H9 (cell line): ENCODE results near the gene RIT2. TPM values are rescaled to one million over a fixed set of nuclear protein-coding genes. Genes with fewer than 3 reads are reported as not detected.

Source experiments
- DNase-seq: peaks from one replicate; pipeline ENCODE4 v3.0.0-alpha.2; 2017
- H2AFZ ChIP-seq: one replicate; pipeline ENCODE4 v1.6.1; 2013; ENCODE audit warnings: mild to moderate bottlenecking, low read length, control low read depth, moderate library complexity
- H2AK5ac ChIP-seq: 2 replicates; pipeline ENCODE4 v1.6.1; 2013; ENCODE audit warnings: low read length, control low read depth, mixed read lengths; ENCODE audit not compliant: insufficient read length
- H2BK120ac ChIP-seq: one replicate; pipeline ENCODE4 v1.6.1; 2013; ENCODE audit warnings: low read depth, mild to moderate bottlenecking, low read length, control low read depth, inconsistent platforms; ENCODE audit not compliant: poor library complexity, severe bottlenecking
- H2BK12ac ChIP-seq: 2 replicates; pipeline ENCODE4 v1.6.1; 2013; ENCODE audit warnings: low read length, control low read depth, mixed read lengths, low read depth; ENCODE audit not compliant: insufficient read length
- H2BK15ac ChIP-seq: 2 replicates; pipeline ENCODE4 v1.6.1; 2013; ENCODE audit warnings: low read depth, low read length, control low read depth
- H2BK20ac ChIP-seq: one replicate; pipeline ENCODE4 v1.6.1; 2013; ENCODE audit warnings: low read depth, mild to moderate bottlenecking, low read length, control low read depth, inconsistent platforms; ENCODE audit not compliant: poor library complexity, severe bottlenecking
- H2BK5ac ChIP-seq: 2 replicates; pipeline ENCODE4 v1.6.1; 2013; ENCODE audit warnings: low read length, control low read depth, mixed read lengths; ENCODE audit not compliant: insufficient read length
- H3K14ac ChIP-seq: 2 replicates; pipeline ENCODE4 v1.6.1; 2013; ENCODE audit warnings: low read length, control low read depth; ENCODE audit not compliant: insufficient read depth
- H3K18ac ChIP-seq: 2 replicates; pipeline ENCODE4 v1.6.1; 2013; ENCODE audit warnings: low read depth, mild to moderate bottlenecking, mixed read lengths, low read length, control low read depth; ENCODE audit not compliant: insufficient read length
- H3K23ac ChIP-seq: 2 replicates; pipeline ENCODE4 v1.6.1; 2013; ENCODE audit warnings: low read length, control low read depth, mixed read lengths, low read depth; ENCODE audit not compliant: insufficient read length
- H3K23me2 ChIP-seq: 2 replicates; pipeline ENCODE4 v1.6.1; 2013; ENCODE audit warnings: low read depth, mild to moderate bottlenecking, mixed read lengths, low read length, control low read depth; ENCODE audit not compliant: insufficient read length, poor library complexity, severe bottlenecking
- H3K27ac ChIP-seq: 2 replicates; pipeline ENCODE4 v1.5.1; 2013; ENCODE audit warnings: low read length, control low read depth, mixed read lengths, low read depth; ENCODE audit not compliant: insufficient read length
- H3K27me3 ChIP-seq: 2 replicates; pipeline ENCODE4 v1.6.1; 2013; ENCODE audit warnings: low read length, control low read depth, inconsistent platforms; ENCODE audit not compliant: insufficient read depth
- H3K4ac ChIP-seq: 2 replicates; pipeline ENCODE4 v1.6.1; 2013; ENCODE audit warnings: low read depth, mild to moderate bottlenecking, control low read depth, inconsistent platforms, low read length, moderate library complexity
- H3K4me1 ChIP-seq: 2 replicates; pipeline ENCODE4 v1.6.1; 2013; ENCODE audit warnings: low read length, control low read depth, inconsistent platforms; ENCODE audit not compliant: insufficient read depth
- H3K4me2 ChIP-seq: 2 replicates; pipeline ENCODE4 v1.6.1; 2013; ENCODE audit warnings: low read length, control low read depth, mixed read lengths; ENCODE audit not compliant: insufficient read length, insufficient read depth
- H3K56ac ChIP-seq: 2 replicates; pipeline ENCODE4 v1.6.1; 2013; ENCODE audit warnings: low read depth, mild to moderate bottlenecking, mixed read lengths, low read length, control low read depth; ENCODE audit not compliant: insufficient read length
- H3K79me1 ChIP-seq: 2 replicates; pipeline ENCODE4 v1.6.1; 2013; ENCODE audit warnings: low read depth, mild to moderate bottlenecking, moderate library complexity, low read length, control low read depth, inconsistent platforms; ENCODE audit not compliant: insufficient read depth, poor library complexity, severe bottlenecking
- H3K79me2 ChIP-seq: 2 replicates; pipeline ENCODE4 v1.6.1; 2013; ENCODE audit warnings: low read length, control low read depth, inconsistent platforms; ENCODE audit not compliant: insufficient read depth
- H3K9ac ChIP-seq: 2 replicates; pipeline ENCODE4 v1.6.1; 2013; ENCODE audit warnings: low read length, control low read depth, mixed read lengths; ENCODE audit not compliant: insufficient read length; ENCODE audit errors: extremely low read depth
- H3K9me3 ChIP-seq: one replicate; pipeline ENCODE4 v1.6.1; 2013; ENCODE audit warnings: low read depth, low read length, inconsistent platforms; ENCODE audit not compliant: control insufficient read depth
- H3T11ph ChIP-seq: one replicate; pipeline ENCODE4 v1.6.1; 2013; ENCODE audit warnings: mild to moderate bottlenecking, low read length, control low read depth, inconsistent platforms
- H4K20me1 ChIP-seq: one replicate; pipeline ENCODE4 v1.6.1; 2013; ENCODE audit not compliant: control insufficient read depth, insufficient read length, insufficient read depth
- H4K5ac ChIP-seq: 2 replicates; pipeline ENCODE4 v1.6.1; 2013; ENCODE audit warnings: low read depth, mild to moderate bottlenecking, mixed read lengths, low read length, control low read depth; ENCODE audit not compliant: insufficient read length
- H4K8ac ChIP-seq: replicated peaks from 2 replicates; pipeline ENCODE4 v1.6.1; 2013; ENCODE audit warnings: low read length, control low read depth, mixed read lengths, low read depth; ENCODE audit not compliant: insufficient read length
- H4K91ac ChIP-seq: 2 replicates; pipeline ENCODE4 v1.6.1; 2013; ENCODE audit warnings: low read depth, mild to moderate bottlenecking, moderate library complexity, mixed read lengths, low read length, control low read depth; ENCODE audit not compliant: insufficient read length
- H3K27ac Mint-ChIP-seq, 3 experiments: 2 replicates in 2 of 3; 3 replicates in 1 of 3; pipeline ENCODE4 v1.8.0; 2020 to 2021; ENCODE audit warnings: mixed read lengths in 3 of 3, mild to moderate bottlenecking in 1 of 3, moderate library complexity in 1 of 3
- H3K27me3 Mint-ChIP-seq: 2 replicates; pipeline ENCODE4 v1.8.0; 2021; ENCODE audit warnings: low read depth, mild to moderate bottlenecking, moderate library complexity, mixed read lengths
- H3K36me3 Mint-ChIP-seq, 3 experiments: 2 replicates in 2 of 3; 3 replicates in 1 of 3; pipeline ENCODE4 v1.8.0; 2020 to 2021; ENCODE audit warnings: low read depth in 3 of 3, mixed read lengths in 3 of 3; ENCODE audit not compliant: insufficient read depth in 1 of 3
- H3K4me1 Mint-ChIP-seq, 2 experiments: 2 replicates each; pipeline ENCODE4 v1.8.0; 2020; ENCODE audit warnings: mixed read lengths in 2 of 2
- H3K4me3 Mint-ChIP-seq, 2 experiments: 2 replicates in 1 of 2; 3 replicates in 1 of 2; pipeline ENCODE4 v1.8.0; 2020 to 2021; ENCODE audit warnings: mild to moderate bottlenecking in 2 of 2, mixed read lengths in 2 of 2, moderate library complexity in 1 of 2
- H3K9me3 Mint-ChIP-seq, 2 experiments: 2 replicates in 1 of 2; 3 replicates in 1 of 2; pipeline ENCODE4 v1.8.0; 2020; ENCODE audit warnings: mild to moderate bottlenecking in 2 of 2, mixed read lengths in 2 of 2, moderate library complexity in 1 of 2
- WGBS: extraction: QIAGEN DNeasy Blood & Tissue Kit; methylation state at CpG from one replicate; pipeline ENCODE4 v1.1.7; 2013; ENCODE audit warnings: missing lambda C conversion rate, low lambda C conversion rate, mixed read lengths; ENCODE audit not compliant: insufficient read length; ENCODE audit errors: extremely low coverage; 5-methylcytosine and 5-hydroxymethylcytosine counted together
- total RNA-seq: library from RNA; stranded (reverse); gene quantifications from 2 replicates; pipeline ENCODE4 v1.2.1, GENCODE V29; 2021
- TF ChIP-seq, protein P1 (sequence below): fragments of 200-600 bp; sonication (generic); conservative IDR thresholded peaks from 3 replicates; pipeline ENCODE4 v1.8.0; 2021; ENCODE audit warnings: antibody characterized with exemption, mild to moderate bottlenecking

The RIT2 gene
- total RNA-seq, 1 experiment from 2014 or later, result 1.2 TPM

DNA sequence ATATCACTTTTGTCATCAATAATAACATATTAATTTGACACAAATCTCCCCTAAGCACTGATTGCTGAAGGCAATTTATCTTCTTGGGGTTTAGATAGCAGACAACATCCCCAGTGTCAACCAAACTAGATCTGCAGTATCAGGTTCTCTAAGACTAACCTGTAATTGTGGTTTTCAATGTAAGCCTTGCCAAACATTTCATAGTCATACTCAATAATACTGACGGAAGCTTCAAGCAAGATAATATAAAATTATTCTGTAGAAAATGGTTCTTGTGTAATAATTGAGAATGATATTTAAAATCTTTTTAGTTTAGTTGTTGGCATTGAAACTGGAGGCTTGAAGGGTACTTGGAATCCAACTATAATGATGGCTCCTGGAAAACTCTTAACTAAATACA is 186.3 kb downstream of the RIT2 start:
- H3K23ac ChIP-seq, result no peak overlapping the region
- no peak overlapping the region for H3K9ac ChIP-seq
- no peaks in the 10 kb centered on the region for H3K36me3 Mint-ChIP-seq
- H3T11ph ChIP-seq, result no peak overlapping the region
- H3K4me2 ChIP-seq, result no peak overlapping the region
- H3K9me3 Mint-ChIP-seq, result no peaks in the 10 kb centered on the region
- no peaks in the 10 kb centered on the region for H4K20me1 ChIP-seq
- no peaks in the 10 kb centered on the region for H3K23me2 ChIP-seq
- no peak overlapping the region for H2BK120ac ChIP-seq
- H2BK20ac ChIP-seq, result no peak overlapping the region
- H3K27ac Mint-ChIP-seq, result no peak overlapping the region
- H3K14ac ChIP-seq, result no peak overlapping the region
- H3K4ac ChIP-seq, result no peak overlapping the region
- H4K91ac ChIP-seq, result no peak overlapping the region
- no peak overlapping the region for H3K27ac ChIP-seq
- H3K18ac ChIP-seq, result no peak overlapping the region
- no peak overlapping the region for H4K5ac ChIP-seq
- no peak overlapping the region for H2BK12ac ChIP-seq
- TF ChIP-seq, protein P1, sequence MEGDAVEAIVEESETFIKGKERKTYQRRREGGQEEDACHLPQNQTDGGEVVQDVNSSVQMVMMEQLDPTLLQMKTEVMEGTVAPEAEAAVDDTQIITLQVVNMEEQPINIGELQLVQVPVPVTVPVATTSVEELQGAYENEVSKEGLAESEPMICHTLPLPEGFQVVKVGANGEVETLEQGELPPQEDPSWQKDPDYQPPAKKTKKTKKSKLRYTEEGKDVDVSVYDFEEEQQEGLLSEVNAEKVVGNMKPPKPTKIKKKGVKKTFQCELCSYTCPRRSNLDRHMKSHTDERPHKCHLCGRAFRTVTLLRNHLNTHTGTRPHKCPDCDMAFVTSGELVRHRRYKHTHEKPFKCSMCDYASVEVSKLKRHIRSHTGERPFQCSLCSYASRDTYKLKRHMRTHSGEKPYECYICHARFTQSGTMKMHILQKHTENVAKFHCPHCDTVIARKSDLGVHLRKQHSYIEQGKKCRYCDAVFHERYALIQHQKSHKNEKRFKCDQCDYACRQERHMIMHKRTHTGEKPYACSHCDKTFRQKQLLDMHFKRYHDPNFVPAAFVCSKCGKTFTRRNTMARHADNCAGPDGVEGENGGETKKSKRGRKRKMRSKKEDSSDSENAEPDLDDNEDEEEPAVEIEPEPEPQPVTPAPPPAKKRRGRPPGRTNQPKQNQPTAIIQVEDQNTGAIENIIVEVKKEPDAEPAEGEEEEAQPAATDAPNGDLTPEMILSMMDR, result no peak
- H3K79me2 ChIP-seq, result no peaks in the 10 kb centered on the region
- no peaks in the 10 kb centered on the region for H3K27me3 Mint-ChIP-seq
- no peaks in the 10 kb centered on the region for H3K79me1 ChIP-seq
- H2BK15ac ChIP-seq, result no peak overlapping the region
- H4K8ac ChIP-seq, result no peak overlapping the region
- peaks cover 9 to 10% of the 10 kb centered on the region in 2 experiments for H3K4me1 Mint-ChIP-seq
- no peaks in the 10 kb centered on the region for H3K9me3 ChIP-seq
- H3K56ac ChIP-seq, result no peak overlapping the region
- no peak for DNase-seq
- no peak overlapping the region for H3K4me3 Mint-ChIP-seq
- H2AFZ ChIP-seq, result no peak overlapping the region
- H2BK5ac ChIP-seq, result no peak overlapping the region
- no peaks in the 10 kb centered on the region for H3K27me3 ChIP-seq
- no peaks in the 10 kb centered on the region; the same call in 1 of the 2 replicates for H3K4me1 ChIP-seq
- H2AK5ac ChIP-seq, result no peak overlapping the region
- no CpG with 5 or more reads among the region's 1 CpG for WGBS
